HEK293 (cell line): ENCODE results near the gene TFAP2E.

Experiments used
- CTCF ChIA-PET: fragments of 350-600 bp; formaldehyde crosslinking; extraction: SDS; loops from one replicate; lab custom pipeline; 2021; ENCODE audit warnings: antibody characterized with exemption; lab: Yijun Ruan, JAX
- POLR2A ChIA-PET: fragments of 300-600 bp; formaldehyde crosslinking; extraction: SDS; loops from one replicate; lab custom pipeline; 2020; ENCODE audit warnings: antibody characterized with exemption, inconsistent platforms; lab: Yijun Ruan, JAX
- H3K27ac ChIP-seq: fragments of 200-500 bp; sonication (Bioruptor generic); 2 replicates; pipeline ENCODE4 v1.5.1; 2014; ENCODE audit warnings: low read depth, low read length, control low read depth, inconsistent platforms; ENCODE audit errors: extremely low read depth
- H3K36me3 ChIP-seq, 2 experiments: fragments of 200-500 bp in 1 of 2; sonication (Bioruptor generic) in 1 of 2; 1 replicate in 1 of 2; 2 replicates in 1 of 2; pipeline ENCODE4 v1.5.1; 2014 to 2017; ENCODE audit warnings: inconsistent platforms in 2 of 2, low read length in 2 of 2; ENCODE audit not compliant: control insufficient read depth in 2 of 2, insufficient read depth in 1 of 2
- H3K4me1 ChIP-seq: fragments of 200-500 bp; sonication (Bioruptor generic); 2 replicates; pipeline ENCODE4 v1.5.1; 2014; ENCODE audit warnings: mild to moderate bottlenecking, low read length, inconsistent platforms; ENCODE audit not compliant: control insufficient read depth, insufficient read depth
- H3K4me3 ChIP-seq: 2 replicates; pipeline ENCODE4 v1.5.1; 2011; ENCODE audit warnings: low read depth, mild to moderate bottlenecking, control low read depth, low read length, moderate library complexity
- H3K9me3 ChIP-seq: fragments of 200-500 bp; sonication (Bioruptor generic); 2 replicates; pipeline ENCODE4 v1.5.1; 2014; ENCODE audit warnings: low read depth, low read length, inconsistent platforms; ENCODE audit not compliant: control insufficient read depth, insufficient read depth
- GLIS1 ChIP-seq: fragments of 450-650 bp; formaldehyde crosslinking; IDR thresholded peaks from 2 replicates; pipeline ENCODE4 v1.5.1; 2016; ENCODE audit warnings: missing biosample characterization, missing genetic modification characterization
- ZEB2 ChIP-seq: fragments of 450-650 bp; formaldehyde crosslinking; IDR thresholded peaks from 2 replicates; pipeline ENCODE4 v1.5.1; 2016; ENCODE audit warnings: missing biosample characterization, missing genetic modification characterization
- ZNF354C ChIP-seq: fragments of 450-650 bp; formaldehyde crosslinking; IDR thresholded peaks from 2 replicates; pipeline ENCODE4 v1.5.1; 2016; ENCODE audit warnings: missing biosample characterization, missing genetic modification characterization, low read depth, borderline replicate concordance
- ZNF473 ChIP-seq: fragments of 450-650 bp; formaldehyde crosslinking; IDR thresholded peaks from 2 replicates; pipeline ENCODE4 v1.5.1; 2017; ENCODE audit warnings: missing biosample characterization, missing genetic modification characterization
- ZNF571 ChIP-seq: fragments of 450-650 bp; formaldehyde crosslinking; IDR thresholded peaks from 2 replicates; pipeline ENCODE4 v1.5.0; 2017; ENCODE audit warnings: missing biosample characterization, missing genetic modification characterization
- ZNF626 ChIP-seq: fragments of 450-650 bp; sonication (Bioruptor Pico); formaldehyde crosslinking; IDR thresholded peaks from 2 replicates; pipeline ENCODE4 v1.5.1; 2018; ENCODE audit warnings: missing biosample characterization, missing genetic modification characterization, inconsistent platforms
- ZNF768 ChIP-seq: fragments of 450-650 bp; formaldehyde crosslinking; IDR thresholded peaks from 2 replicates; pipeline ENCODE4 v1.5.1; 2018; ENCODE audit warnings: missing biosample characterization, mild to moderate bottlenecking, missing genetic modification characterization
- ZNF837 ChIP-seq: fragments of 450-650 bp; formaldehyde crosslinking; IDR thresholded peaks from 2 replicates; pipeline ENCODE4 v1.5.1; 2016; ENCODE audit warnings: missing biosample characterization, missing genetic modification characterization
- TF ChIP-seq, protein P1 (sequence below): fragments of 450-650 bp; formaldehyde crosslinking; IDR thresholded peaks from 2 replicates; pipeline ENCODE4 v1.5.1; 2016; ENCODE audit warnings: missing biosample characterization, missing genetic modification characterization
- TF ChIP-seq, protein P2 (sequence below): fragments of 450-650 bp; formaldehyde crosslinking; optimal IDR thresholded peaks from 2 replicates; pipeline ENCODE3; 2016; ENCODE audit warnings: missing biosample characterization, mild to moderate bottlenecking, missing genetic modification characterization
- TF ChIP-seq, protein P3 (sequence below): fragments of 450-650 bp; formaldehyde crosslinking; IDR thresholded peaks from 2 replicates; pipeline ENCODE4 v1.5.1; 2016; ENCODE audit warnings: missing biosample characterization, missing genetic modification characterization
- TF ChIP-seq, protein P4 (sequence below): fragments of 450-650 bp; IDR thresholded peaks from 2 replicates; pipeline ENCODE4 v1.5.1; 2018; ENCODE audit warnings: missing biosample characterization, missing genetic modification characterization
- TF ChIP-seq, protein P5 (sequence below): fragments of 450-650 bp; formaldehyde crosslinking; IDR thresholded peaks from 2 replicates; pipeline ENCODE4 v1.5.1; 2017; ENCODE audit warnings: missing biosample characterization, missing genetic modification characterization
- TF ChIP-seq, protein P6 (sequence below): fragments of 450-650 bp; formaldehyde crosslinking; conservative IDR thresholded peaks from 2 replicates; pipeline ENCODE4 v1.5.1; 2016; ENCODE audit warnings: low read depth, missing biosample characterization, missing genetic modification characterization
- TF ChIP-seq, protein P7 (sequence below): fragments of 450-650 bp; formaldehyde crosslinking; conservative IDR thresholded peaks from 2 replicates; pipeline ENCODE4 v1.5.1; 2016; ENCODE audit warnings: low read depth, missing biosample characterization, missing genetic modification characterization

The TFAP2E gene

DNA sequence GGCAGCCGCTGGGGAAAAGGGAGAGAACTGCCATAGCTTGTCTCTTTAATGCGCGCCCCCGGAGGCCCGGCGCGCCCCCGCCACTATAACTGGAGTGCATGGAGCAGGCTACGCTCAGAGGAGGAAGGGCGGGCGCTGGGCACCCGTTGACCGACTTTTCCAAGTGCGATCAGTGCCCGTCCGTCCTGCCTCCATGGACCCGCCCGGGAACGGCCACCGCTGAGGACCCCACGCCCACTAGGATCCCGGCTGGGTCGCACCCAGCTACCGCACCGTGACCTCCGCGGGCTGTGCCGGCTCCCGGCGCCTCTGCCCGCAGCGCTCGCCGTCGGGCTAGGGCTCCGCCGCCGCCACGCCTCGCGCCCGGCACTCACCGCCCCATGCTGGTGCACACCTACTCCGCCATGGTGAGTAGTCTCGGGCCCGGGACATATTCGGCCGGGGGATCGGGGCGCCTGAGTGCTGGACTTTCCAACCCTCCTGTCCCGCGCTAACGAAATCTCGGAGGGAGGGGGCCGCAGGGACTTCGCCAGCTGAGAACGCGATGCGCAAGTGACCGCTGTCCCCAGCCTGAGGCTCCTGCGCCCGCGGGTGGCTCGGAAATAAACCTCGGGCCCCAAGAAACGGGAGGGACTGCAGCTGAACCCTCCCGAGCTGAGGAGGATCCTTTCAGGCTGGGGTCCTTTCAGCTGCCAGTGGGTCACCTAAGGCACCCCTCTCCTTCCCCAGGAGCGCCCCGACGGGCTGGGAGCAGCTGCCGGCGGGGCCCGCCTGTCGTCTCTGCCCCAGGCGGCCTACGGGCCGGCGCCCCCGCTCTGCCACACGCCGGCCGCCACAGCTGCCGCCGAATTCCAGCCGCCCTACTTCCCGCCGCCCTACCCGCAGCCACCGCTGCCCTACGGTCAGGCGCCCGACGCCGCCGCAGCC is at the start of gene TFAP2E:
TSS of gene TFAP2E (plus strand) at position 117 of the 927 bp plus-strand sequence. CDS start at position 381, 264 bp downstream.
- CTCF ChIA-PET = interaction anchor here (0.6 to 4.5 kb wide), 7 partner anchors 9 to 200 kb away, joined by 3 to 51 read pairs (median 6); no protein-coding TSS in a partner anchor
- H3K4me3 ChIP-seq = peak within 1 kb of the TSS; percentile 49
- POLR2A ChIA-PET = interaction anchor here (0.8 to 2.2 kb wide), 4 partner anchors 16 to 196 kb away, joined by 3 to 10 read pairs (median 7); partner anchors contain the start of genes CLSPN, KIAA0319L and NCDN
- TF ChIP-seq ZNF571 (tag by site-specific recombination) (no peak), ZNF626 (no peak), ZNF837 (tag by site-specific recombination) (no peak), ZNF354C (no peak), GLIS1 (no peak), ZNF473 (tag by site-specific recombination) (no peak), ZNF768 (tag by site-specific recombination) (no peak), ZEB2 (no peak)
- TF ChIP-seq, protein P1, sequence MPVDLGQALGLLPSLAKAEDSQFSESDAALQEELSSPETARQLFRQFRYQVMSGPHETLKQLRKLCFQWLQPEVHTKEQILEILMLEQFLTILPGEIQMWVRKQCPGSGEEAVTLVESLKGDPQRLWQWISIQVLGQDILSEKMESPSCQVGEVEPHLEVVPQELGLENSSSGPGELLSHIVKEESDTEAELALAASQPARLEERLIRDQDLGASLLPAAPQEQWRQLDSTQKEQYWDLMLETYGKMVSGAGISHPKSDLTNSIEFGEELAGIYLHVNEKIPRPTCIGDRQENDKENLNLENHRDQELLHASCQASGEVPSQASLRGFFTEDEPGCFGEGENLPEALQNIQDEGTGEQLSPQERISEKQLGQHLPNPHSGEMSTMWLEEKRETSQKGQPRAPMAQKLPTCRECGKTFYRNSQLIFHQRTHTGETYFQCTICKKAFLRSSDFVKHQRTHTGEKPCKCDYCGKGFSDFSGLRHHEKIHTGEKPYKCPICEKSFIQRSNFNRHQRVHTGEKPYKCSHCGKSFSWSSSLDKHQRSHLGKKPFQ (tag by site-specific recombination) = no peak
- TF ChIP-seq, protein P2, sequence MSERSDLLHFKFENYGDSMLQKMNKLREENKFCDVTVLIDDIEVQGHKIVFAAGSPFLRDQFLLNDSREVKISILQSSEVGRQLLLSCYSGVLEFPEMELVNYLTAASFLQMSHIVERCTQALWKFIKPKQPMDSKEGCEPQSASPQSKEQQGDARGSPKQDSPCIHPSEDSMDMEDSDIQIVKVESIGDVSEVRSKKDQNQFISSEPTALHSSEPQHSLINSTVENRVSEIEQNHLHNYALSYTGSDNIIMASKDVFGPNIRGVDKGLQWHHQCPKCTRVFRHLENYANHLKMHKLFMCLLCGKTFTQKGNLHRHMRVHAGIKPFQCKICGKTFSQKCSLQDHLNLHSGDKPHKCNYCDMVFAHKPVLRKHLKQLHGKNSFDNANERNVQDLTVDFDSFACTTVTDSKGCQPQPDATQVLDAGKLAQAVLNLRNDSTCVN (tag by site-specific recombination) = no peak
- TF ChIP-seq, protein P3, sequence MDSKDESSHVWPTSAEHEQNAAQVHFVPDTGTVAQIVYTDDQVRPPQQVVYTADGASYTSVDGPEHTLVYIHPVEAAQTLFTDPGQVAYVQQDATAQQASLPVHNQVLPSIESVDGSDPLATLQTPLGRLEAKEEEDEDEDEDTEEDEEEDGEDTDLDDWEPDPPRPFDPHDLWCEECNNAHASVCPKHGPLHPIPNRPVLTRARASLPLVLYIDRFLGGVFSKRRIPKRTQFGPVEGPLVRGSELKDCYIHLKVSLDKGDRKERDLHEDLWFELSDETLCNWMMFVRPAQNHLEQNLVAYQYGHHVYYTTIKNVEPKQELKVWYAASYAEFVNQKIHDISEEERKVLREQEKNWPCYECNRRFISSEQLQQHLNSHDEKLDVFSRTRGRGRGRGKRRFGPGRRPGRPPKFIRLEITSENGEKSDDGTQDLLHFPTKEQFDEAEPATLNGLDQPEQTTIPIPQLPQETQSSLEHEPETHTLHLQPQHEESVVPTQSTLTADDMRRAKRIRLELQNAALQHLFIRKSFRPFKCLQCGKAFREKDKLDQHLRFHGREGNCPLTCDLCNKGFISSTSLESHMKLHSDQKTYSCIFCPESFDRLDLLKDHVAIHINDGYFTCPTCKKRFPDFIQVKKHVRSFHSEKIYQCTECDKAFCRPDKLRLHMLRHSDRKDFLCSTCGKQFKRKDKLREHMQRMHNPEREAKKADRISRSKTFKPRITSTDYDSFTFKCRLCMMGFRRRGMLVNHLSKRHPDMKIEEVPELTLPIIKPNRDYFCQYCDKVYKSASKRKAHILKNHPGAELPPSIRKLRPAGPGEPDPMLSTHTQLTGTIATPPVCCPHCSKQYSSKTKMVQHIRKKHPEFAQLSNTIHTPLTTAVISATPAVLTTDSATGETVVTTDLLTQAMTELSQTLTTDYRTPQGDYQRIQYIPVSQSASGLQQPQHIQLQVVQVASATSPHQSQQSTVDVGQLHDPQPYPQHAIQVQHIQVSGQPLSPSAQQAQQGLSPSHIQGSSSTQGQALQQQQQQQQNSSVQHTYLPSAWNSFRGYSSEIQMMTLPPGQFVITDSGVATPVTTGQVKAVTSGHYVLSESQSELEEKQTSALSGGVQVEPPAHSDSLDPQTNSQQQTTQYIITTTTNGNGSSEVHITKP (tag by site-specific recombination) = no peak
- TF ChIP-seq, protein P4, sequence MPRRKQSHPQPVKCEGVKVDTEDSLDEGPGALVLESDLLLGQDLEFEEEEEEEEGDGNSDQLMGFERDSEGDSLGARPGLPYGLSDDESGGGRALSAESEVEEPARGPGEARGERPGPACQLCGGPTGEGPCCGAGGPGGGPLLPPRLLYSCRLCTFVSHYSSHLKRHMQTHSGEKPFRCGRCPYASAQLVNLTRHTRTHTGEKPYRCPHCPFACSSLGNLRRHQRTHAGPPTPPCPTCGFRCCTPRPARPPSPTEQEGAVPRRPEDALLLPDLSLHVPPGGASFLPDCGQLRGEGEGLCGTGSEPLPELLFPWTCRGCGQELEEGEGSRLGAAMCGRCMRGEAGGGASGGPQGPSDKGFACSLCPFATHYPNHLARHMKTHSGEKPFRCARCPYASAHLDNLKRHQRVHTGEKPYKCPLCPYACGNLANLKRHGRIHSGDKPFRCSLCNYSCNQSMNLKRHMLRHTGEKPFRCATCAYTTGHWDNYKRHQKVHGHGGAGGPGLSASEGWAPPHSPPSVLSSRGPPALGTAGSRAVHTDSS (tag by site-specific recombination) = no peak
- TF ChIP-seq, protein P5, sequence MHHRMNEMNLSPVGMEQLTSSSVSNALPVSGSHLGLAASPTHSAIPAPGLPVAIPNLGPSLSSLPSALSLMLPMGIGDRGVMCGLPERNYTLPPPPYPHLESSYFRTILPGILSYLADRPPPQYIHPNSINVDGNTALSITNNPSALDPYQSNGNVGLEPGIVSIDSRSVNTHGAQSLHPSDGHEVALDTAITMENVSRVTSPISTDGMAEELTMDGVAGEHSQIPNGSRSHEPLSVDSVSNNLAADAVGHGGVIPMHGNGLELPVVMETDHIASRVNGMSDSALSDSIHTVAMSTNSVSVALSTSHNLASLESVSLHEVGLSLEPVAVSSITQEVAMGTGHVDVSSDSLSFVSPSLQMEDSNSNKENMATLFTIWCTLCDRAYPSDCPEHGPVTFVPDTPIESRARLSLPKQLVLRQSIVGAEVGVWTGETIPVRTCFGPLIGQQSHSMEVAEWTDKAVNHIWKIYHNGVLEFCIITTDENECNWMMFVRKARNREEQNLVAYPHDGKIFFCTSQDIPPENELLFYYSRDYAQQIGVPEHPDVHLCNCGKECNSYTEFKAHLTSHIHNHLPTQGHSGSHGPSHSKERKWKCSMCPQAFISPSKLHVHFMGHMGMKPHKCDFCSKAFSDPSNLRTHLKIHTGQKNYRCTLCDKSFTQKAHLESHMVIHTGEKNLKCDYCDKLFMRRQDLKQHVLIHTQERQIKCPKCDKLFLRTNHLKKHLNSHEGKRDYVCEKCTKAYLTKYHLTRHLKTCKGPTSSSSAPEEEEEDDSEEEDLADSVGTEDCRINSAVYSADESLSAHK (tag by site-specific recombination) = no peak
- TF ChIP-seq, protein P6, sequence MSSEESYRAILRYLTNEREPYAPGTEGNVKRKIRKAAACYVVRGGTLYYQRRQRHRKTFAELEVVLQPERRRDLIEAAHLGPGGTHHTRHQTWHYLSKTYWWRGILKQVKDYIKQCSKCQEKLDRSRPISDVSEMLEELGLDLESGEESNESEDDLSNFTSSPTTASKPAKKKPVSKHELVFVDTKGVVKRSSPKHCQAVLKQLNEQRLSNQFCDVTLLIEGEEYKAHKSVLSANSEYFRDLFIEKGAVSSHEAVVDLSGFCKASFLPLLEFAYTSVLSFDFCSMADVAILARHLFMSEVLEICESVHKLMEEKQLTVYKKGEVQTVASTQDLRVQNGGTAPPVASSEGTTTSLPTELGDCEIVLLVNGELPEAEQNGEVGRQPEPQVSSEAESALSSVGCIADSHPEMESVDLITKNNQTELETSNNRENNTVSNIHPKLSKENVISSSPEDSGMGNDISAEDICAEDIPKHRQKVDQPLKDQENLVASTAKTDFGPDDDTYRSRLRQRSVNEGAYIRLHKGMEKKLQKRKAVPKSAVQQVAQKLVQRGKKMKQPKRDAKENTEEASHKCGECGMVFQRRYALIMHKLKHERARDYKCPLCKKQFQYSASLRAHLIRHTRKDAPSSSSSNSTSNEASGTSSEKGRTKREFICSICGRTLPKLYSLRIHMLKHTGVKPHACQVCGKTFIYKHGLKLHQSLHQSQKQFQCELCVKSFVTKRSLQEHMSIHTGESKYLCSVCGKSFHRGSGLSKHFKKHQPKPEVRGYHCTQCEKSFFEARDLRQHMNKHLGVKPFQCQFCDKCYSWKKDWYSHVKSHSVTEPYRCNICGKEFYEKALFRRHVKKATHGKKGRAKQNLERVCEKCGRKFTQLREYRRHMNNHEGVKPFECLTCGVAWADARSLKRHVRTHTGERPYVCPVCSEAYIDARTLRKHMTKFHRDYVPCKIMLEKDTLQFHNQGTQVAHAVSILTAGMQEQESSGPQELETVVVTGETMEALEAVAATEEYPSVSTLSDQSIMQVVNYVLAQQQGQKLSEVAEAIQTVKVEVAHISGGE (tag by site-specific recombination) = no peak
- TF ChIP-seq, protein P7, sequence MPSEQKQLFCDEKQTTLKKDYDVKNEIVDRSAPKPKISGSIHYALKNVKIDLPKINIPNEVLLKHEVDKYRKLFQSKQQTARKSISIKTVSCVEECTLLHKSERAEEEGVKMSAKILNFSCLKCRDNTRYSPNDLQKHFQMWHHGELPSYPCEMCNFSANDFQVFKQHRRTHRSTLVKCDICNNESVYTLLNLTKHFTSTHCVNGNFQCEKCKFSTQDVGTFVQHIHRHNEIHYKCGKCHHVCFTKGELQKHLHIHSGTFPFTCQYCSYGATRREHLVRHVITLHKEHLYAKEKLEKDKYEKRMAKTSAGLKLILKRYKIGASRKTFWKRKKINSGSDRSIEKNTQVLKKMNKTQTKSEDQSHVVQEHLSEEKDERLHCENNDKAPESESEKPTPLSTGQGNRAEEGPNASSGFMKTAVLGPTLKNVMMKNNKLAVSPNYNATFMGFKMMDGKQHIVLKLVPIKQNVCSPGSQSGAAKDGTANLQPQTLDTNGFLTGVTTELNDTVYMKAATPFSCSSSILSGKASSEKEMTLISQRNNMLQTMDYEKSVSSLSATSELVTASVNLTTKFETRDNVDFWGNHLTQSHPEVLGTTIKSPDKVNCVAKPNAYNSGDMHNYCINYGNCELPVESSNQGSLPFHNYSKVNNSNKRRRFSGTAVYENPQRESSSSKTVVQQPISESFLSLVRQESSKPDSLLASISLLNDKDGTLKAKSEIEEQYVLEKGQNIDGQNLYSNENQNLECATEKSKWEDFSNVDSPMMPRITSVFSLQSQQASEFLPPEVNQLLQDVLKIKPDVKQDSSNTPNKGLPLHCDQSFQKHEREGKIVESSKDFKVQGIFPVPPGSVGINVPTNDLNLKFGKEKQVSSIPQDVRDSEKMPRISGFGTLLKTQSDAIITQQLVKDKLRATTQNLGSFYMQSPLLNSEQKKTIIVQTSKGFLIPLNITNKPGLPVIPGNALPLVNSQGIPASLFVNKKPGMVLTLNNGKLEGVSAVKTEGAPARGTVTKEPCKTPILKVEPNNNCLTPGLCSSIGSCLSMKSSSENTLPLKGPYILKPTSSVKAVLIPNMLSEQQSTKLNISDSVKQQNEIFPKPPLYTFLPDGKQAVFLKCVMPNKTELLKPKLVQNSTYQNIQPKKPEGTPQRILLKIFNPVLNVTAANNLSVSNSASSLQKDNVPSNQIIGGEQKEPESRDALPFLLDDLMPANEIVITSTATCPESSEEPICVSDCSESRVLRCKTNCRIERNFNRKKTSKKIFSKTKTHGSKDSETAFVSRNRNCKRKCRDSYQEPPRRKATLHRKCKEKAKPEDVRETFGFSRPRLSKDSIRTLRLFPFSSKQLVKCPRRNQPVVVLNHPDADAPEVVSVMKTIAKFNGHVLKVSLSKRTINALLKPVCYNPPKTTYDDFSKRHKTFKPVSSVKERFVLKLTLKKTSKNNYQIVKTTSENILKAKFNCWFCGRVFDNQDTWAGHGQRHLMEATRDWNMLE (tag by site-specific recombination) = no peak

More for the DNA sequence above, at the start of gene TFAP2E:
- no peaks in the 10 kb centered on the region for H3K9me3 ChIP-seq
- no peaks in the 10 kb centered on the region for H3K4me1 ChIP-seq
- H3K27ac ChIP-seq = no peak within 1 kb of the TSS
- H3K36me3 ChIP-seq = no peaks in the 10 kb centered on the region
